H9 (cell line): ENCODE results near the gene TMED7. TPM values are rescaled to one million over a fixed set of nuclear protein-coding genes. Genes with fewer than 3 reads are reported as not detected.

Experiments
- DNase-seq: peaks from one replicate; pipeline ENCODE4 v3.0.0-alpha.2; 2017
- H2AFZ ChIP-seq: one replicate; pipeline ENCODE4 v1.6.1; 2013; ENCODE audit warnings: mild to moderate bottlenecking, low read length, control low read depth, moderate library complexity
- H2AK5ac ChIP-seq: 2 replicates; pipeline ENCODE4 v1.6.1; 2013; ENCODE audit warnings: low read length, control low read depth, mixed read lengths; ENCODE audit not compliant: insufficient read length
- H2BK120ac ChIP-seq: one replicate; pipeline ENCODE4 v1.6.1; 2013; ENCODE audit warnings: low read depth, mild to moderate bottlenecking, low read length, control low read depth, inconsistent platforms; ENCODE audit not compliant: poor library complexity, severe bottlenecking
- H2BK12ac ChIP-seq: 2 replicates; pipeline ENCODE4 v1.6.1; 2013; ENCODE audit warnings: low read length, control low read depth, mixed read lengths, low read depth; ENCODE audit not compliant: insufficient read length
- H2BK15ac ChIP-seq: 2 replicates; pipeline ENCODE4 v1.6.1; 2013; ENCODE audit warnings: low read depth, low read length, control low read depth
- H2BK20ac ChIP-seq: one replicate; pipeline ENCODE4 v1.6.1; 2013; ENCODE audit warnings: low read depth, mild to moderate bottlenecking, low read length, control low read depth, inconsistent platforms; ENCODE audit not compliant: poor library complexity, severe bottlenecking
- H2BK5ac ChIP-seq: 2 replicates; pipeline ENCODE4 v1.6.1; 2013; ENCODE audit warnings: low read length, control low read depth, mixed read lengths; ENCODE audit not compliant: insufficient read length
- H3K14ac ChIP-seq: 2 replicates; pipeline ENCODE4 v1.6.1; 2013; ENCODE audit warnings: low read length, control low read depth; ENCODE audit not compliant: insufficient read depth
- H3K18ac ChIP-seq: 2 replicates; pipeline ENCODE4 v1.6.1; 2013; ENCODE audit warnings: low read depth, mild to moderate bottlenecking, mixed read lengths, low read length, control low read depth; ENCODE audit not compliant: insufficient read length
- H3K23ac ChIP-seq: 2 replicates; pipeline ENCODE4 v1.6.1; 2013; ENCODE audit warnings: low read length, control low read depth, mixed read lengths, low read depth; ENCODE audit not compliant: insufficient read length
- H3K23me2 ChIP-seq: 2 replicates; pipeline ENCODE4 v1.6.1; 2013; ENCODE audit warnings: low read depth, mild to moderate bottlenecking, mixed read lengths, low read length, control low read depth; ENCODE audit not compliant: insufficient read length, poor library complexity, severe bottlenecking
- H3K27ac ChIP-seq: 2 replicates; pipeline ENCODE4 v1.5.1; 2013; ENCODE audit warnings: low read length, control low read depth, mixed read lengths, low read depth; ENCODE audit not compliant: insufficient read length
- H3K27me3 ChIP-seq: 2 replicates; pipeline ENCODE4 v1.6.1; 2013; ENCODE audit warnings: low read length, control low read depth, inconsistent platforms; ENCODE audit not compliant: insufficient read depth
- H3K4ac ChIP-seq: 2 replicates; pipeline ENCODE4 v1.6.1; 2013; ENCODE audit warnings: low read depth, mild to moderate bottlenecking, control low read depth, inconsistent platforms, low read length, moderate library complexity
- H3K4me1 ChIP-seq: 2 replicates; pipeline ENCODE4 v1.6.1; 2013; ENCODE audit warnings: low read length, control low read depth, inconsistent platforms; ENCODE audit not compliant: insufficient read depth
- H3K4me2 ChIP-seq: 2 replicates; pipeline ENCODE4 v1.6.1; 2013; ENCODE audit warnings: low read length, control low read depth, mixed read lengths; ENCODE audit not compliant: insufficient read length, insufficient read depth
- H3K56ac ChIP-seq: 2 replicates; pipeline ENCODE4 v1.6.1; 2013; ENCODE audit warnings: low read depth, mild to moderate bottlenecking, mixed read lengths, low read length, control low read depth; ENCODE audit not compliant: insufficient read length
- H3K79me1 ChIP-seq: 2 replicates; pipeline ENCODE4 v1.6.1; 2013; ENCODE audit warnings: low read depth, mild to moderate bottlenecking, moderate library complexity, low read length, control low read depth, inconsistent platforms; ENCODE audit not compliant: insufficient read depth, poor library complexity, severe bottlenecking
- H3K79me2 ChIP-seq: 2 replicates; pipeline ENCODE4 v1.6.1; 2013; ENCODE audit warnings: low read length, control low read depth, inconsistent platforms; ENCODE audit not compliant: insufficient read depth
- H3K9ac ChIP-seq: 2 replicates; pipeline ENCODE4 v1.6.1; 2013; ENCODE audit warnings: low read length, control low read depth, mixed read lengths; ENCODE audit not compliant: insufficient read length; ENCODE audit errors: extremely low read depth
- H3K9me3 ChIP-seq: one replicate; pipeline ENCODE4 v1.6.1; 2013; ENCODE audit warnings: low read depth, low read length, inconsistent platforms; ENCODE audit not compliant: control insufficient read depth
- H3T11ph ChIP-seq: one replicate; pipeline ENCODE4 v1.6.1; 2013; ENCODE audit warnings: mild to moderate bottlenecking, low read length, control low read depth, inconsistent platforms
- H4K20me1 ChIP-seq: one replicate; pipeline ENCODE4 v1.6.1; 2013; ENCODE audit not compliant: control insufficient read depth, insufficient read length, insufficient read depth
- H4K5ac ChIP-seq: 2 replicates; pipeline ENCODE4 v1.6.1; 2013; ENCODE audit warnings: low read depth, mild to moderate bottlenecking, mixed read lengths, low read length, control low read depth; ENCODE audit not compliant: insufficient read length
- H4K8ac ChIP-seq: replicated peaks from 2 replicates; pipeline ENCODE4 v1.6.1; 2013; ENCODE audit warnings: low read length, control low read depth, mixed read lengths, low read depth; ENCODE audit not compliant: insufficient read length
- H4K91ac ChIP-seq: 2 replicates; pipeline ENCODE4 v1.6.1; 2013; ENCODE audit warnings: low read depth, mild to moderate bottlenecking, moderate library complexity, mixed read lengths, low read length, control low read depth; ENCODE audit not compliant: insufficient read length
- H3K27ac Mint-ChIP-seq, 3 experiments: 2 replicates in 2 of 3; 3 replicates in 1 of 3; pipeline ENCODE4 v1.8.0; 2020 to 2021; ENCODE audit warnings: mixed read lengths in 3 of 3, mild to moderate bottlenecking in 1 of 3, moderate library complexity in 1 of 3
- H3K27me3 Mint-ChIP-seq: 2 replicates; pipeline ENCODE4 v1.8.0; 2021; ENCODE audit warnings: low read depth, mild to moderate bottlenecking, moderate library complexity, mixed read lengths
- H3K36me3 Mint-ChIP-seq, 3 experiments: 2 replicates in 2 of 3; 3 replicates in 1 of 3; pipeline ENCODE4 v1.8.0; 2020 to 2021; ENCODE audit warnings: low read depth in 3 of 3, mixed read lengths in 3 of 3; ENCODE audit not compliant: insufficient read depth in 1 of 3
- H3K4me1 Mint-ChIP-seq, 2 experiments: 2 replicates each; pipeline ENCODE4 v1.8.0; 2020; ENCODE audit warnings: mixed read lengths in 2 of 2
- H3K4me3 Mint-ChIP-seq, 2 experiments: 2 replicates in 1 of 2; 3 replicates in 1 of 2; pipeline ENCODE4 v1.8.0; 2020 to 2021; ENCODE audit warnings: mild to moderate bottlenecking in 2 of 2, mixed read lengths in 2 of 2, moderate library complexity in 1 of 2
- H3K9me3 Mint-ChIP-seq, 2 experiments: 2 replicates in 1 of 2; 3 replicates in 1 of 2; pipeline ENCODE4 v1.8.0; 2020; ENCODE audit warnings: mild to moderate bottlenecking in 2 of 2, mixed read lengths in 2 of 2, moderate library complexity in 1 of 2
- total RNA-seq: library from RNA; stranded (reverse); gene quantifications from 2 replicates; pipeline ENCODE4 v1.2.1, GENCODE V29; 2021
- TF ChIP-seq, protein P1 (sequence below): fragments of 200-600 bp; sonication (generic); conservative IDR thresholded peaks from 3 replicates; pipeline ENCODE4 v1.8.0; 2021; ENCODE audit warnings: antibody characterized with exemption, mild to moderate bottlenecking

Gene TMED7
- total RNA-seq, 1 experiment from 2014 or later = 68.8 TPM

DNA sequence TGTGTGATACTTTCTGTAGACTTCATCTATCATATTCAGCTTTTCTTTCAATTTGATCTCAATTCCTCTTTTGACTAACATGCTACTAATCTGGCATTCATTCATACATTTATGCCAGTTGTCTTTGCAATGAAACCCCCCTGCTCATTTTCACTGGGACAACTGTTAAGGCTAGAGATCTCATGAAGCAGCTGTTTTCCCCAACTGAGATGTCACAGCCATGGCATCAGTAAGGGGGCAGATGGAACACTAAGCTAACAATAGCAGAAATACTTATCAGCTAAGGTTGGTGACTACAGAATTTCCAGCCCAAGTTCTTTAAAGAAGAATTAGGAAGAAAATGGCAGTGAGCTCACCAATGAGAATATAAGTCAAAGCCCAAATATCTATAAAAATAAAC lies 9.4 kb downstream of the TMED7 start:
- no peak overlapping the region for H2BK12ac ChIP-seq
- Mint-ChIP-seq H3K27me3 (no peaks in the 10 kb centered on the region), H3K4me1 (peaks cover 2 to 3% of the 10 kb centered on the region in 2 experiments; a peak in 3 of 4 replicates), H3K9me3 (no peaks in the 10 kb centered on the region), H3K36me3 (peaks cover 8 to 44% (median 40%) of the 10 kb centered on the region in 3 experiments; a peak in 6 of 7 replicates), H3K4me3 (no peak overlapping the region), H3K27ac (peak overlapping the region in 1 of 3 experiments; percentile 17; a peak in 1 of 7 replicates)
- H3K23me2 ChIP-seq = no peaks in the 10 kb centered on the region
- peaks cover 2% of the 10 kb centered on the region for H3K79me1 ChIP-seq
- no peak overlapping the region for H3T11ph ChIP-seq
- no peak overlapping the region for H3K4me2 ChIP-seq
- no peak overlapping the region for H2BK5ac ChIP-seq
- no peak overlapping the region for H2AK5ac ChIP-seq
- H3K9ac ChIP-seq = no peak overlapping the region
- TF ChIP-seq, protein P1, sequence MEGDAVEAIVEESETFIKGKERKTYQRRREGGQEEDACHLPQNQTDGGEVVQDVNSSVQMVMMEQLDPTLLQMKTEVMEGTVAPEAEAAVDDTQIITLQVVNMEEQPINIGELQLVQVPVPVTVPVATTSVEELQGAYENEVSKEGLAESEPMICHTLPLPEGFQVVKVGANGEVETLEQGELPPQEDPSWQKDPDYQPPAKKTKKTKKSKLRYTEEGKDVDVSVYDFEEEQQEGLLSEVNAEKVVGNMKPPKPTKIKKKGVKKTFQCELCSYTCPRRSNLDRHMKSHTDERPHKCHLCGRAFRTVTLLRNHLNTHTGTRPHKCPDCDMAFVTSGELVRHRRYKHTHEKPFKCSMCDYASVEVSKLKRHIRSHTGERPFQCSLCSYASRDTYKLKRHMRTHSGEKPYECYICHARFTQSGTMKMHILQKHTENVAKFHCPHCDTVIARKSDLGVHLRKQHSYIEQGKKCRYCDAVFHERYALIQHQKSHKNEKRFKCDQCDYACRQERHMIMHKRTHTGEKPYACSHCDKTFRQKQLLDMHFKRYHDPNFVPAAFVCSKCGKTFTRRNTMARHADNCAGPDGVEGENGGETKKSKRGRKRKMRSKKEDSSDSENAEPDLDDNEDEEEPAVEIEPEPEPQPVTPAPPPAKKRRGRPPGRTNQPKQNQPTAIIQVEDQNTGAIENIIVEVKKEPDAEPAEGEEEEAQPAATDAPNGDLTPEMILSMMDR = no peak
- no peaks in the 10 kb centered on the region for H3K27me3 ChIP-seq
- no peak overlapping the region for H3K4ac ChIP-seq
- DNase-seq = no peak
- H4K8ac ChIP-seq = no peak overlapping the region
- no peak overlapping the region for H3K23ac ChIP-seq
- peaks cover 2% of the 10 kb centered on the region; the same call in 1 of the 2 replicates for H3K79me2 ChIP-seq
- no peak overlapping the region for H4K5ac ChIP-seq
- no peak overlapping the region for H4K91ac ChIP-seq
- no peak overlapping the region for H3K56ac ChIP-seq
- H4K20me1 ChIP-seq = no peaks in the 10 kb centered on the region
- H3K14ac ChIP-seq = no peak overlapping the region
- no peak overlapping the region for H2AFZ ChIP-seq
- no peak overlapping the region for H3K27ac ChIP-seq
- no peaks in the 10 kb centered on the region for H3K9me3 ChIP-seq
- H3K18ac ChIP-seq = no peak overlapping the region
- H2BK120ac ChIP-seq = no peak overlapping the region
- no peaks in the 10 kb centered on the region for H3K4me1 ChIP-seq
- no peak overlapping the region for H2BK20ac ChIP-seq
- H2BK15ac ChIP-seq = no peak overlapping the region
